Psoas muscle (tissue), 8 donors: ENCODE data around the gene DRD1. TPM values are rescaled to one million over a fixed set of nuclear protein-coding genes. Genes with fewer than 3 reads are reported as not detected.

Source experiments
- ATAC-seq, 4 donors: fragments of 200-7000 bp; cut with Tn5 transposase; one replicate each; pipeline ENCODE4 v1.9.1; 2020; ENCODE audit warnings: moderate library complexity in 3 of 4, mild to moderate bottlenecking in 2 of 4
- DNase-seq, 2 donors: peaks; one replicate each; pipeline ENCODE4 v3.0.0-alpha.2; 2020
- H3K27ac ChIP-seq: fragments of 200-600 bp; one replicate; pipeline ENCODE4 v1.8.0; 2022
- H3K27me3 ChIP-seq, 3 donors: fragments of 200-600 bp in 1 of 3; one replicate each; pipeline versions ENCODE4 v1.6.1 to v1.8.0; 2013 to 2022; ENCODE audit warnings: low read length in 2 of 3, mild to moderate bottlenecking in 2 of 3, moderate library complexity in 1 of 3; ENCODE audit not compliant: insufficient read depth in 3 of 3
- H3K36me3 ChIP-seq, 2 donors: fragments of 200-600 bp in 1 of 2; one replicate each; pipeline versions ENCODE4 v1.6.1 to v1.8.0; 2013 to 2022; ENCODE audit warnings: low read depth in 1 of 2, mild to moderate bottlenecking in 1 of 2, moderate library complexity in 1 of 2; ENCODE audit not compliant: insufficient read depth in 1 of 2
- H3K4me1 ChIP-seq: fragments of 200-600 bp; one replicate; pipeline ENCODE4 v1.8.0; 2022
- H3K4me3 ChIP-seq: fragments of 200-600 bp; one replicate; pipeline ENCODE4 v1.8.0; 2022; ENCODE audit warnings: mild to moderate bottlenecking
- H3K9me3 ChIP-seq: fragments of 200-600 bp; one replicate; pipeline ENCODE4 v1.8.0; 2022
- WGBS, 3 donors: extraction: QIAGEN DNeasy Blood & Tissue Kit; methylation state at CpG; one replicate each; pipeline versions ENCODE4 v1.1.6 to v1.1.7; 2013; 5-methylcytosine and 5-hydroxymethylcytosine counted together
- intact Hi-C, 2 donors: fragments of 100-400 bp; cut with DNase I; formaldehyde crosslinking; loops; one replicate each; pipeline versions ENCODE4 v1.11.0 to v1.14.2; 2022
- polyA plus RNA-seq, 3 donors: library from polyadenylated mRNA; stranded (reverse); fragments of 200-250 nt; gene quantifications; one replicate each; pipeline ENCODE4 v1.2.3, GENCODE V29; 2013
- total RNA-seq, 4 donors: library from RNA; stranded (reverse); fragmentation: NEBNext Ultra II Directional in 2 of 4; extraction: Animal tissue kit (Norgen Biotek cat#: 25700) in 2 of 4; gene quantifications; one replicate each; pipeline versions ENCODE4 v1.2.1 to v1.2.4, GENCODE V29; 2021 to 2023
- TF ChIP-seq, protein P1 (sequence below): fragments of 200-600 bp; IDR thresholded peaks from one replicate; pipeline ENCODE4 v1.8.0; 2022; ENCODE audit warnings: antibody characterized with exemption
- donor health status: healthy with polysubstance abuse.
- donor health status: DM: no; HTN: no; CAD: no; lungs with moderate emphysema.
- donor health status: Bipolar disorder and iron deficiency.
- donor health status: healthy.
- donor health status: DM: yes; HTN: yes; CAD: no.
- donor health status: DM: no; HTN: no; CAD: no.
- donor health status: DM: no; HTN: no; CAD: no.
- donor health status: DM: yes; HTN: yes; CAD: no.

The DRD1 gene
- total and polyA plus RNA-seq, 7 donors, result 0.01 to 0.06 TPM; not detected in 5

DNA sequence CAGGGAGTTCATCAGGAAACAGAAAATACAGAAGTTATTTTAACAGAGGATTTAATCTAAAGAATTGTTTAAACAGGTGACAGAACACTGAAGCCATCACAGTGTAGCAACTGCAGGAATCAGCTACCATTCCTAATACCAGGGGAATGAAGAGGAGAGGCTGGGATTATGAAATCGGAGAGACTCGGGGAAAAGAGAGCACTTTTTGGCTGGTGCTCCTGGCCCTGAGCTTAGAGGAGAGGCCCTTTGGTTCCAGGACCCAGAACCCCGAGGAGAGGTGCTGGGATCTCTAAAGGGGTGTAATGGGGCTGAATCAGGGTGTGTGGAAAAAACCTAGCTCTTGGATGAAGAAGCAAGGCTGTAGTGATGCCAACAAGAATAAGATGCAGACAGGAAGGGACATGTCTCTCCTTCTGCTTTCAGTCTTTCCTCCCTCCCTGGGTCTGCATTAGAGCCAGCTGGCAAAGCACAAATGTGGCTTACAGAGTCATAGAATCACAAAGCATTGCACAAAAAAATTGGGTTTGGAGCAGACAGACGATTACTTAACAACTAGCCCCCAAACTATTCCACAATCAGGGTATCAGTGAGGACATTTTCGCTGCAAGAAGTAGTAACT lies 22.8 kb upstream of the DRD1 start:
- H3K27ac ChIP-seq, result no peak overlapping the region
- H3K27me3 ChIP-seq, result no peaks in the 10 kb centered on the region
- DNase-seq (peak; percentile 53 to 71), ATAC-seq (peak in 3 of 4 donors; percentile 40 to 70 (median 60))
- TF ChIP-seq, protein P1, sequence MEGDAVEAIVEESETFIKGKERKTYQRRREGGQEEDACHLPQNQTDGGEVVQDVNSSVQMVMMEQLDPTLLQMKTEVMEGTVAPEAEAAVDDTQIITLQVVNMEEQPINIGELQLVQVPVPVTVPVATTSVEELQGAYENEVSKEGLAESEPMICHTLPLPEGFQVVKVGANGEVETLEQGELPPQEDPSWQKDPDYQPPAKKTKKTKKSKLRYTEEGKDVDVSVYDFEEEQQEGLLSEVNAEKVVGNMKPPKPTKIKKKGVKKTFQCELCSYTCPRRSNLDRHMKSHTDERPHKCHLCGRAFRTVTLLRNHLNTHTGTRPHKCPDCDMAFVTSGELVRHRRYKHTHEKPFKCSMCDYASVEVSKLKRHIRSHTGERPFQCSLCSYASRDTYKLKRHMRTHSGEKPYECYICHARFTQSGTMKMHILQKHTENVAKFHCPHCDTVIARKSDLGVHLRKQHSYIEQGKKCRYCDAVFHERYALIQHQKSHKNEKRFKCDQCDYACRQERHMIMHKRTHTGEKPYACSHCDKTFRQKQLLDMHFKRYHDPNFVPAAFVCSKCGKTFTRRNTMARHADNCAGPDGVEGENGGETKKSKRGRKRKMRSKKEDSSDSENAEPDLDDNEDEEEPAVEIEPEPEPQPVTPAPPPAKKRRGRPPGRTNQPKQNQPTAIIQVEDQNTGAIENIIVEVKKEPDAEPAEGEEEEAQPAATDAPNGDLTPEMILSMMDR, result no peak
- H3K4me3 ChIP-seq, result no peak overlapping the region
- intact Hi-C loops, result no loop called here
- 22 to 28% (median 27%) methylated on average over 5 of the region's 5 CpGs for WGBS, 3 donors
- H3K9me3 ChIP-seq, result no peaks in the 10 kb centered on the region
- H3K36me3 ChIP-seq, result no peaks in the 10 kb centered on the region
- no peaks in the 10 kb centered on the region for H3K4me1 ChIP-seq

DNA sequence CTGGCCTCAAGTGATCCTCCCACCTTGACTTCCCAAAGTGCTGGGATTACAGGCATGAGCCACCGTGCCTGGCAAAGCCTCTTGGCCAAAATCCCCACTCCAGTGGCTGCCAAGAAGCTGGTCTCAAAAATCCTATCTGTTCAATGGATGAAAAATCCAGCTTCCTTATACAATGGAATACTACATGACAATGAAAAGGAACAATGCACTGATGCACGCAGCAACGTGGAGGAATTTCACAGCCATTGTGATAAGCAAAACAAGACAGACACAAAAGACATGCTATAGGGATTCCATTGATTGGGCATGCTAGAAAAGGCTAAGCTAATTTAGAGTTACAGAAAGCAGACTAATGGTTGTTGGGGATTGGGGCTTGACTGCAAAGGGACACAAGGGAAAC lies 21.3 kb upstream of the DRD1 start:
- Histone ChIP-seq H3K4me3 (no peak overlapping the region), H3K27me3 (no peaks in the 10 kb centered on the region), H3K36me3 (no peaks in the 10 kb centered on the region), H3K27ac (no peak overlapping the region), H3K9me3 (no peaks in the 10 kb centered on the region), H3K4me1 (no peaks in the 10 kb centered on the region)
- DNase-seq (no peak), ATAC-seq (no peak)
- WGBS, 3 donors, result 21 to 36% (median 25%) methylated on average over 3 of the region's 3 CpGs
- TF ChIP-seq, protein P1, result no peak
- intact Hi-C loops, result no loop called here

DNA sequence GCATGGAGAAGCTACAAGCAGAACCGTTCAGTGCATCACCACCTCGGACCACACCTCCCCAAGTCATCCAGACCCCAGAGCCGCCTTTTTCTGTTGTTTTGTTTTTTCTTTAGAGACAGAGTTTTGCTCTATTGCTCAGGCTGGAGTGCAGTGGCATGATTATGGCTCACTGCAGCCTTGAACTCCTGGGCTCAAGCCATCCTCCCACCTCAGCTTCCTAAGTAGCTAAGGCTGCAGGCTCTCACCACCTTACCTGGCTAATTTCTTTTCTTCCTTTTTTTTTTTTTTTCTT lies 20.9 kb upstream of the DRD1 start:
- ATAC-seq (no peak), DNase-seq (no peak)
- 7 to 22% (median 11%) methylated on average over 3 of the region's 3 CpGs for WGBS, 3 donors
- no peaks in the 10 kb centered on the region for H3K4me1 ChIP-seq
- H3K27me3 ChIP-seq, result no peaks in the 10 kb centered on the region
- TF ChIP-seq, protein P1, result no peak
- no peaks in the 10 kb centered on the region for H3K36me3 ChIP-seq
- H3K9me3 ChIP-seq, result no peaks in the 10 kb centered on the region
- no peak overlapping the region for H3K4me3 ChIP-seq
- intact Hi-C loops, result loop anchor here in 1 of 2 donors (5.0 kb wide), 1 partner anchor 513 kb away; no protein-coding TSS in a partner anchor
- H3K27ac ChIP-seq, result no peak overlapping the region

DNA sequence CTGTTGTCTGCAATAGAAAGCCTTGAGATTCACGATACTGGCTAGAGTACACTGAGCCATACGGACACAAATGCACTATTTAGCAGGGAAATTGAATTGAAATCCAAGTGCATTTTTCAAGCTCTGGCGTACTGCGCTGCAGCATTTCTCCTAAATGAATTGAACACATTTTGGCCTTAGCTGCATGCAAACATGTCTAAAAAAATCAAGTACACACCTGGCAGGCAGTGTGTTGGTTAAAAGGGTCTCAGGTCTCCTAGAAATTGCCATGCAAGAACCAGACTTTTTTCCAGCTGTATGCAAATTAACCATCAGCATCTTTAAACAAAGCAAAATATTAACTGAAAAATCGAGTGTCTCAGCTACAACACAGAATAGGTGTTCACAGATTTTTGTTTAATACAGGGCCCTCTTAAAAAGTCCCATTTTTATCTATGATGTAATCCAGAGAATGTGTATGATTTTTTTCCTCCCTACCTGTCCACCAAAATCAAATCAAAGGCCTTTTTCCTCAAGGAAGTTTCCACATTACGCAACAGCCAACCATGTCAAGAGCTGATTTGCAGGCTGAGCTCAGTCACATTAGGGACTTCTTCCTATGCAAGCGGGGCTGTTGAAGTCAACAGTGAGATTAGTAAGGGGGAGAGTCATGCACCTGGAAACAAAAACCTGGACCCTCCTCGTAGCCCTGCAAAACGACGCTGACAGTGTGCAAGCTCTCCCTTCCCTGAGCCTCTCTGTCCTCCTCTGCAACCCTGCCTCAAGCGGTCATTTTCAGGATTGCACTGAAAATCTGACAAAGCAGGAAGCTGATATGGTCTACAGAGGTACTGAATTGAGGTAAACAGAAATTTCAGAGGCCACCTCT lies 20.3 kb upstream of the DRD1 start:
- intact Hi-C loops, result loop anchor here in 1 of 2 donors (5.0 kb wide), 1 partner anchor 512 kb away; no protein-coding TSS in a partner anchor
- DNase-seq (no peak), ATAC-seq (peak in 3 of 4 donors; percentile 46 to 64 (median 62))
- Histone ChIP-seq H3K4me1 (no peaks in the 10 kb centered on the region), H3K36me3 (no peaks in the 10 kb centered on the region), H3K9me3 (no peaks in the 10 kb centered on the region), H3K27ac (no peak overlapping the region), H3K4me3 (no peak overlapping the region), H3K27me3 (no peaks in the 10 kb centered on the region)
- 50 to 51% (median 51%) methylated on average over 11 of the region's 11 CpGs for WGBS, 3 donors
- TF ChIP-seq, protein P1, result peak; percentile 48
